Globus pallidus (tissue), 1 donor: ENCODE data around the gene PCSK6.

Source experiments
- DNase-seq: peaks from one replicate; pipeline ENCODE4 v3.0.0-alpha.2; 2015; ENCODE audit warnings: low spot score

Gene PCSK6

GRCh38 chr15:101446518-101447167 is 42.9 kb downstream of the PCSK6 start:
- DNase-seq = no peak

DNA sequence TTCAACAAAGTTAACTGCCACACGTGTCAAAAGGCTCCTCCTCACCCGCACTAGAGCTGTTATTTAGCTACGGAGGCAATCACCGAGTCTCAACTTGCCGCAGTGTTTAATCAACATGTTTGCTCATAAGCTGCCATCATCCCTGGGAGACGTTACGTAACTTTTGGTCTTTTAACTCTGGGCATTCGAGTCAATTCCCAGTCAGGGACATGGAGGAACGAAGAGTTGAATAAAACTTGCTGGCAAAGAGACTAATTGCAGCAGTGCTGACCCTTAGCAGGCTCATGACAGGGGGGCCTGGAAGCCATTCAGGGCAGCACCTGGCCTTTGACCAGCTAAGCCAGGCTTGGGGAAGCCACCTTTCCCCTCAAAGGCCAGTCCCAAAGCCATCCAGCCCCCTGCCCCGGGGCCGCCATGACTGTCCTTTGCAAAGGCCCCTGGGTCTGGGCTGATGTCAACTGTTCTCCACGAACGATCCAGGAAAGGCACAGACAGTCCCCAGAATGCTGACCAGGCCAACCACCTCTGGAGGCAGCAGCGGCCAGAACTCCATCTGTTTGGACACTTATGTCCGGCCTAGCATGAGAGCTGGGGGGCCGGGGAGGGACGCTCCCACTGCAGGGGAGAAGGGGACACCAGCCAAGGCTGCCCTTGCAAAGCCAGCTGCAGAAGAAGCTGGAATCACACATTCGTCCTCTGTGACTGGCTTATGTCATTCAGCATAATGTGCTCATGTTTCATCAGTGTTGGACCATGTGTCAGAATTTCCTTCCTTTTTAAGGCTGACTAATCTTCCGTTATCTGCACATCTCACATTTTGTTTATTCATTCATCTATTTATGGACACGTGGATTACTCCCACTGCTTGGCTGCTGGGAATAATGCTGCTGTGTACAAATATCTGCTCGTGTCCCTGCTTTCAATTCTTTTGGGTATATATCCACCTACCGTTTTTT is 43.7 kb downstream of the PCSK6 start:
- no peak for DNase-seq

- no peak for DNase-seq
These were observed 44.5 kb downstream of the PCSK6 start for GRCh38 chr15:101444807-101445508.

GRCh38 chr15:101444015-101444414 is 45.5 kb downstream of the PCSK6 start:
- no peak for DNase-seq

DNA sequence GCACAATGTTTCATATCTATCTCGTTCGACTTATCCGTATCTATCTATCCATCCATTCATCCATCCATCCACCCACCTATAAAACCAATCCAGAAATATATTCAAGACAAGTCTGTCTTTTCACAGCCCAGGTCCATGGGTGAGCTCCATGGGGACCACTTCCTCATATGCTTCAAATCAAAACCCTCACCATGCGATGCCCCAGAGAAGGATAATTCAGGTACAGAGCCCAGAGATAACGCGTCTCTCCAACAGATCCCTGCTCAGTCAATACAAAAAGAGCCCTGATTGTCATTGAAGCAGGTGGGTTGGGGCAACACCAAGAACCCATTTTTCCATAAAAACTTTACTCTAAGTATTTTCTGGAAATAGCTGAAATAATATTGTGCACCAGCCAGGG is 47.2 kb downstream of the PCSK6 start:
- no peak for DNase-seq

DNA sequence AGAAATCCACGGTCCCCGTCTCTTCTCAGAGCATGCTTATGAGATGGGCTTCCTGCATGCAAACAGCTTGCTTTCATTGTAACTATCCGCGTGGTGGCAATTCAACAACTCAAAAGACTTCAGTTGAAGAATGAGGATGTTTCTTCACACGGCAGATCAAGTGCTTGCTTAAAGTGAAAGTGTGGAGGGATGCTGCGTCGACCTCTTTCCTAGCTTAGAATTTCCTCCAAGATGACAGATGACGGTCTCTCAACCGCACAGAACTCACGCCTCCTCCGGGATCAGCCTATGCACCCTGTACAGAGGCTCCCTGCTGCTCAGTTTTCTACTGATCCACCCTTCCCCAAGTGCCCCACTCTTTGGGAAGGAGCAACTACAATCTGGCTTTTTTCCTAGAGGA is 47.8 kb downstream of the PCSK6 start:
- no peak for DNase-seq

DNA sequence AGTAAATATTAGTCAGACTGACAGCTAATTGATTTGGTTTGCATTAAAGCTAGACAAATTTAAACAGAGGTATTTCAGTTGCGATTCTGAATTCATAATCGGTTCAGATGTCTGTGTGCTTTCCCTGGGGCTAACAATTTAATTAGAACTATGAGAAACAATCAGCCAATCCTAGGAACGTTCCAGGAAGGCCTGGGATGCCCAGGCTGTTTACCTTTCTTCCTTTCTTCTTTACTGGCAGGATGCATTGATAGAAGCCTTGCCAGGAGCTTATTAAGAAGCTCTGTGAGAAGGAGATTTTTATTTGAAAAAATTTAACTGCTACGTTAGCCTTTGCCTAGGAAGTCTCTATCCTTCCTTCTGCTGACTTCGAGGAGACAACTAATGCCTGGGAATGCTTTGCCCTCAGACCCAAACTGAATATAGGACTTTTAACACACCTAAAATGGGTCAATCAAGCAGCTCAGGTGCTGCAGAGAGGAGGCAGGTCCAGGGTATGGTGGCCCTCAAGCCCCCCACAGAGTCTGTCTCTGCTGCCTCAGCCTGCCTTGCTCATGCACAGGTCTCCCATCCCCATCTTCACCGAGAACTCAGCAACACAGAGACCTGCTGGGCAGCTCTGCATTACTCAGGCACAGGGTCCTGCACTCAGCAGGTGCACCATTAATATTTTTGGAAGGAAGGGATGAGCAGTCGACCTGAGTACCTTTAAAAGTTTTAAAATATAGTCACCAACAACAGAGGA is 48.5 kb downstream of the PCSK6 start:
- DNase-seq = no peak

DNA sequence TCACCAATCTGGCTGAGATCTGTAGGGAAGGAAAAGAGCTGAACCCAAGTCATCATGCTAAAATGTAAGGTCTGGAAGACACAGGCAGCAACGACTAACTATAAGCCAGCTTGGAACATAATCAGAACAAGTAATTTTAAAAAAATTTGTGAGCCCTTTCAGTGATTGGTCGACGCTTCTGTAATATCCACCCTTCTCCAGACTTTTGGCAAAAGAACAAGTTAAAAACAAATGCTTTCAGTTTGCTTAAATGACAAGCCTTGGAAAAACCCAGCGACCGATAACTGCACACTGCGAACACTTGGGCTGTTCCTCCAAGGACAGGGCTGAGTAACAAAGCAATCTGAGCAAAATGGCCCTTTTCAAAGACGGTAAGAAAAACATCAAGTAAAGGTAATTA is 49.6 kb downstream of the PCSK6 start:
- no peak for DNase-seq

GRCh38 chr15:101439285-101439919 is 50.1 kb downstream of the PCSK6 start:
- no peak for DNase-seq

DNA sequence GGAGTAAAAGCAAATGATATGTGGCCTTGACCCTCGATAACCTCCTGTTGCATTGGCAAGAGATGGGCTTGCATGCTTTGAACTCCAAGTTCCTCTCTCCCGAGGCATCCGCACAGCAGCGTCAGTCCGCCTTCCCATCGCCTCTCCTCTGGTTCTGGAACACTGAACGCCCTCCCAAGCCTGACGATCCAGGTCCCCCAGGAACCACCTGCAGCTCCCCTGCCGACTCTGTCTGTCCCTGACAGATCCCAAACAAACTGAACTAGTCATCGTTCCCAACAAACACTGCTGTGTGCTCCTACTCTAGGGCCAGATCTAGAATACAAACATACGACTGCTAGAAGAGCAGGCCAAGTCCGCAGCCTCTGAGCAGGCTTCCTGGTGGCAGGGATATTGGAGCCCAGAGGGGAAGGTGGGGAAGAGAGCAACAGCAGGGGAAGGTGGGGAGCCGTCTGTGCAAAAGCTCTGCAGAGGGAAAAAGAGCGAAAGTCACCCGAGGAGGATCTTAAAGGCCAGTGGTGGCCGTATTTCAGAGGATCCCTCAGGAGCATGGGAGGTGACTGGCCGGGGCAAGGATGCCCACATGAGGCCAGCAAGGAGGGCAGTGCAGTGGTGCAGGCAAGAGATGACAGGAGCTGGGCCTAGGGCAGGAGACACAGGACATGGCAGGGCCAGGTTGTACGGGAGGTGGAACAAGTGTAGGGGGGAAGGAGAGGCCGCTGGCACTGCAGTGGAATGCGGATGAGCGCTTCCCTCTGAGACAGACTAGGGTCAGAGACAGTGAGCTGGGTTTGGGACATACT is 50.8 kb downstream of the PCSK6 start:
- no peak for DNase-seq

DNA sequence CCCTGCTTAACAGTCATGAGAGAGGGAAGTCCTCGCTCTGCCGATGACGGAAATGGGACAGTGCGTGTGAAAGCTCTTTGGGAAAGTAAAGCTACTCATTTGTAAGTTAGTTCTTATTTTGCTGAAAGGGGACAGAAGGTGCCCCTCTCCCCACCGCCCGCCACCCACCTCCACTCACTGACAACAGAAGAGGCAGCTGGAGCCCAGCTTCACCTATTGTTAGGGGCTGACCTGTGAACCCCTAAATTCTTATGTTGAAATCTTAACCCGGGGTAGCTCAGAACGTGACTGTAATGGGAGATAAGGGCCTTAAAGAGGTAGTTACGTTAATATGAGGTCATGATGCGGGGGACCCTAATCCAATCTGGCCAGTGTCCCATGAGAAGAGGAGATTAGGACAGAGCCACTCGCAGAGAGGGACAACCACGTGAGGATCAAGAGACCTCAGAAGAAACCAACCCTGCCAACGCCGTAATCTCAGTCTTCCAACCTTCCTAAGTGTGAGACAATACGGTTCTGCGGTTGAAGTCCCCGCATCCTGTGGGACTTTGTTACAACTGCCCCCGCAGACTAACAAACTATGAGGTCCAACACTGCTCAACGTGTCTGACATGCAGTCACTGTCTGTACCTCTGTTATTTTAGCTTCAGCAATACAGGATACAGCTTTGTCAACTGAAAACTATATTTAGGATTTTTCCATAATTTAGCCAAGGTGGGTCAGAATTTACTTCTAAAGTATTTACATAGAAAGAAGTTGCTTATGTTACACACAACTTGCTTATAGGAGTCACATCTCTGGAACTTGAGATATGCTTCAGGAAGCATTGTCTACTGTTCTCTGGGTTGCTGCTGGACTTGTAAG is 51.7 kb downstream of the PCSK6 start:
- no peak for DNase-seq

- peak; percentile 87 for DNase-seq
These were observed 52.3 kb downstream of the PCSK6 start for GRCh38 chr15:101437209-101437608.

DNA sequence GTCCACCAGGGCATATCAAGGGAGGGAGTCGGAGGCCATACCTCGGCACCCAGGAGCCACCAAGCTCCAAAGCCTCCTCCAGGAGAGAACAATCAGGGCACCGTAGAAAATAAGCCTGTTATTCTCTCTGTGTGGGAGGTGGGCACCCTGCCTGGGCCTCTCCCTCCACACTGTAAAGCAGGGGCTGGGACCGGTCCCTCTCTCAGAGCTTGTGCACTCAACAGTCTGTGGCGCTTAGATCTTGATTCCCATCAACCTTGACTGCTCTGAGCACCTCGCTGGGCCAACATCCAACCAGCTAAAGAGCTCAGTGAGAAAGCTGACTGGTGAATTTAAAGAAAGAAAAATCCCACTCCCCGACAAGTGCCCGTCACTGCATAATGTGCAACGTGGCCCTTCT is 53.0 kb downstream of the PCSK6 start:
- no peak for DNase-seq

DNA sequence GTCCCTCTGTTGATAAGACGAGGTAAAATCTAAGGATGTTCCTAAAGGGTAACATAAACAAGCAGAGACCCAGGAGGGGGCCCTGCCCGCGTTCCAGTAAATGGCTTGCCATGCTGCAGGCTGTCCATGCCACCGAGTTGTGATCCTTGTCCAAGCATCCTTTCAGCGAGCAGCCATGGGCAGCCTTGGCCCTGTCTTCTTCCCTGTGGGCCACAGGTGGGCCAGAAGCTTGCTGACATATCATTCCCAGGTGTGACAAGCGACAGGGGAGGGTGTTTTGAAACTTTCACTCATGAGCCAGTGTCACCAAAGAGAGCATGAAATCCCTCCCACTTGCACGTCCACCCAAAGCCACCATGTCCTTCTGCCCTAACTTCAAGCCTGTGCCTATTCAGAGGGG is 53.7 kb downstream of the PCSK6 start:
- no peak for DNase-seq

- no peak for DNase-seq
These were observed 55.2 kb downstream of the PCSK6 start for GRCh38 chr15:101434032-101434920.

DNA sequence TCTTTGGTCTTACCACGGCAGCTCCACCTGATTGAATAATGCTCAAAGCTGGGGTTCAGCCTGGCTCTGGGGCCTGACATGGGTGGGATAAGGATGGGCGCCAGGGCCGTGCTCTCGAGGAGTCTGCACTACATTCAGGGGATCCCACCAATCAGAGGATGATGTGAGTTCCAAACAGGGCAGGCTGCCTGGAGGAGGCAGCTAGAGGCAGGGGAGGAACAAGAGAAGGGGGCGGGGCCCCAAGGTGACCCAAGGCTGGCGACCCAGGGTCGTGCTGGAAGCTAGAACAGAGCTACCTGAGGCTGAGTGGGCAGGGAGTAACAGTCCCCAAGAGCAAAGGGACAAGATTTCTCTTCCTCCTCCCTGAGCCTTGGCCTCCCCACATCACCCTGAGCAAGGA is 56.1 kb downstream of the PCSK6 start:
- DNase-seq = no peak

DNA sequence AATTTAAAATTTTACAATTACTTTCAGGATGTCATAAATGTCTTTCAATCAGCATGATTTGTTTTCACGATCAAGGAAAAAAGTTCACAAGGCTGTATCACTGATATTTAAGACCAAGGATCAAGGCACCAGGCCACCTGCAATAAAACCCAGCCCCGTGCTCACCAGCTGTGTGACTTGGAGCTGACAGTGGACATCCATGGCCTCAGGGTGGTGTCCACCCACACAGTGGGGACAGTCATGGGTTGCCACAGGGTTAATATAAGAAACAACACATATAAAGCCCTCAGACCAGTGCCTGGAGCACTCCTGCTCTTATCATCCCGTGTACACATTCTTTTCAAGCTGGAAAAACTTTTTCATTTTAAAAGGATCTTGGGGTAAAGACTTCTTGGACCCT is 56.5 kb downstream of the PCSK6 start:
- no peak for DNase-seq

GRCh38 chr15:101431748-101432147 is 57.8 kb downstream of the PCSK6 start:
- no peak for DNase-seq

DNA sequence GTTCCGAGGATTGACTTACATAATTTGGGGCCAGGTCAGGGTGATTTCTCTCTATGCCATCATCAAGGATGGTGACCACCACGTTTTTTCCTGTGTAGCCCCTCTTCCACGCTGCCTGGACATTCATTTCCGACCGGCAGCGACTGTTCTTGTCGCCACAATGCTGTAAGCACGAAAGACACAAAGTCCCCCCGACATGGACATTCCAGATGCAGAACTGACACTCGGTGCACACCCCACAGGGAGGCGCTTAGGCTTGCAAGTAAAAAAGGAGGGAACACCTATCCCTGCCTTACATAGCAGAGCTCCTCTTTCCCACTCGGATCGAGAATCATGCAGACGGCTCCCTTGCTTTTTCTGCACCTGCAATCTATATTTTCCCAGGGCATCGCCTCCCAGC is 58.2 kb downstream of the PCSK6 start:
- no peak for DNase-seq
